Measurements from ENCODE around the gene MTFMT. TPM values are rescaled to one million over a fixed set of nuclear protein-coding genes. Genes with fewer than 3 reads are reported as not detected.
A peak's percentile ranks its signal among the peaks of the same experiment; 100 is the strongest.

The MTFMT gene
- total and polyA plus RNA-seq, 2 of the 13 experiments (the other 11 are each of a cell fraction or from before 2014, with no cell fraction given) = 9.9 to 23.2 TPM

- TF ChIP-seq, protein P1, sequence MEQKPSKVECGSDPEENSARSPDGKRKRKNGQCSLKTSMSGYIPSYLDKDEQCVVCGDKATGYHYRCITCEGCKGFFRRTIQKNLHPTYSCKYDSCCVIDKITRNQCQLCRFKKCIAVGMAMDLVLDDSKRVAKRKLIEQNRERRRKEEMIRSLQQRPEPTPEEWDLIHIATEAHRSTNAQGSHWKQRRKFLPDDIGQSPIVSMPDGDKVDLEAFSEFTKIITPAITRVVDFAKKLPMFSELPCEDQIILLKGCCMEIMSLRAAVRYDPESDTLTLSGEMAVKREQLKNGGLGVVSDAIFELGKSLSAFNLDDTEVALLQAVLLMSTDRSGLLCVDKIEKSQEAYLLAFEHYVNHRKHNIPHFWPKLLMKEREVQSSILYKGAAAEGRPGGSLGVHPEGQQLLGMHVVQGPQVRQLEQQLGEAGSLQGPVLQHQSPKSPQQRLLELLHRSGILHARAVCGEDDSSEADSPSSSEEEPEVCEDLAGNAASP (CRISPR knock-in tag; IDR thresholded peaks at IDR 0.05; ENCODE audit: borderline replicate concordance) = peak; percentile 93
- TF ChIP-seq GABPB1 (CRISPR knock-in tag; IDR thresholded peaks at IDR 0.05) (peak; percentile 50; the same call in 1 of the 2 replicates), ZNF564 (CRISPR knock-in tag; IDR thresholded peaks at IDR 0.05) (peak; percentile 79; the same call in 1 of the 2 replicates), KDM4B (CRISPR knock-in tag; IDR thresholded peaks at IDR 0.05) (peak; percentile 65; the same call in 1 of the 2 replicates), ZNF605 (CRISPR knock-in tag; IDR thresholded peaks at IDR 0.05) (peak; percentile 73), MAFF (IDR thresholded peaks at IDR 0.05; ENCODE audit: low read depth, low read length) (no peak), NONO (IDR thresholded peaks at IDR 0.05) (no peak), NONO (CRISPR knock-in tag; conservative IDR thresholded peaks at IDR 0.05) (peak; percentile 86), NFIB (CRISPR knock-in tag; IDR thresholded peaks at IDR 0.05; ENCODE audit: borderline replicate concordance) (no peak), ZNF256 (CRISPR knock-in tag; conservative IDR thresholded peaks at IDR 0.05) (no peak), ZNF253 (CRISPR knock-in tag; IDR thresholded peaks at IDR 0.05; ENCODE audit: borderline replicate concordance) (peak; percentile 29; the same call in 1 of the 2 replicates), ZKSCAN1 (IDR thresholded peaks at IDR 0.05; ENCODE audit: low read length) (no peak), TFE3 (CRISPR knock-in tag; IDR thresholded peaks at IDR 0.05) (peak; percentile 87), ZBTB20 (CRISPR knock-in tag; IDR thresholded peaks at IDR 0.05; ENCODE audit: borderline replicate concordance, low read depth) (0 out of 2 replicates have a peak, but pooled peaks have one; percentile 76), MAZ (IDR thresholded peaks at IDR 0.05; ENCODE audit: borderline replicate concordance, low read depth, low read length) (no peak), MAZ (CRISPR knock-in tag; IDR thresholded peaks at IDR 0.05; ENCODE audit: low read depth) (peak; percentile 37; the same call in 1 of the 2 replicates), SNAPC2 (CRISPR knock-in tag; IDR thresholded peaks at IDR 0.05) (no peak)
- TF ChIP-seq, protein P2, sequence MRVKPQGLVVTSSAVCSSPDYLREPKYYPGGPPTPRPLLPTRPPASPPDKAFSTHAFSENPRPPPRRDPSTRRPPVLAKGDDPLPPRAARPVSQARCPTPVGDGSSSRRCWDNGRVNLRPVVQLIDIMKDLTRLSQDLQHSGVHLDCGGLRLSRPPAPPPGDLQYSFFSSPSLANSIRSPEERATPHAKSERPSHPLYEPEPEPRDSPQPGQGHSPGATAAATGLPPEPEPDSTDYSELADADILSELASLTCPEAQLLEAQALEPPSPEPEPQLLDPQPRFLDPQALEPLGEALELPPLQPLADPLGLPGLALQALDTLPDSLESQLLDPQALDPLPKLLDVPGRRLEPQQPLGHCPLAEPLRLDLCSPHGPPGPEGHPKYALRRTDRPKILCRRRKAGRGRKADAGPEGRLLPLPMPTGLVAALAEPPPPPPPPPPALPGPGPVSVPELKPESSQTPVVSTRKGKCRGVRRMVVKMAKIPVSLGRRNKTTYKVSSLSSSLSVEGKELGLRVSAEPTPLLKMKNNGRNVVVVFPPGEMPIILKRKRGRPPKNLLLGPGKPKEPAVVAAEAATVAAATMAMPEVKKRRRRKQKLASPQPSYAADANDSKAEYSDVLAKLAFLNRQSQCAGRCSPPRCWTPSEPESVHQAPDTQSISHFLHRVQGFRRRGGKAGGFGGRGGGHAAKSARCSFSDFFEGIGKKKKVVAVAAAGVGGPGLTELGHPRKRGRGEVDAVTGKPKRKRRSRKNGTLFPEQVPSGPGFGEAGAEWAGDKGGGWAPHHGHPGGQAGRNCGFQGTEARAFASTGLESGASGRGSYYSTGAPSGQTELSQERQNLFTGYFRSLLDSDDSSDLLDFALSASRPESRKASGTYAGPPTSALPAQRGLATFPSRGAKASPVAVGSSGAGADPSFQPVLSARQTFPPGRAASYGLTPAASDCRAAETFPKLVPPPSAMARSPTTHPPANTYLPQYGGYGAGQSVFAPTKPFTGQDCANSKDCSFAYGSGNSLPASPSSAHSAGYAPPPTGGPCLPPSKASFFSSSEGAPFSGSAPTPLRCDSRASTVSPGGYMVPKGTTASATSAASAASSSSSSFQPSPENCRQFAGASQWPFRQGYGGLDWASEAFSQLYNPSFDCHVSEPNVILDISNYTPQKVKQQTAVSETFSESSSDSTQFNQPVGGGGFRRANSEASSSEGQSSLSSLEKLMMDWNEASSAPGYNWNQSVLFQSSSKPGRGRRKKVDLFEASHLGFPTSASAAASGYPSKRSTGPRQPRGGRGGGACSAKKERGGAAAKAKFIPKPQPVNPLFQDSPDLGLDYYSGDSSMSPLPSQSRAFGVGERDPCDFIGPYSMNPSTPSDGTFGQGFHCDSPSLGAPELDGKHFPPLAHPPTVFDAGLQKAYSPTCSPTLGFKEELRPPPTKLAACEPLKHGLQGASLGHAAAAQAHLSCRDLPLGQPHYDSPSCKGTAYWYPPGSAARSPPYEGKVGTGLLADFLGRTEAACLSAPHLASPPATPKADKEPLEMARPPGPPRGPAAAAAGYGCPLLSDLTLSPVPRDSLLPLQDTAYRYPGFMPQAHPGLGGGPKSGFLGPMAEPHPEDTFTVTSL (CRISPR knock-in tag; IDR thresholded peaks at IDR 0.05; ENCODE audit: borderline replicate concordance) = 0 out of 2 replicates have a peak, but pooled peaks have one; percentile 78
Measured at GRCh38 chr15:65044724-65045481, 15.5 kb upstream of the MTFMT start, which contains the start of gene SLC51B (continued).
